Gastroesophageal sphincter (tissue), 3 donors: ENCODE measurements around the gene HSPBAP1.

ENCODE experiments used
- CTCF ChIP-seq, 4 experiments: fragments of 200-600 bp in 2 of 4; fragments of 450-650 bp in 2 of 4; sonication (generic) in 1 of 4; IDR thresholded peaks; one replicate each; pipeline ENCODE4 v1.5.1; 2017 to 2019; ENCODE audit warnings: antibody characterized with exemption in 4 of 4, mild to moderate bottlenecking in 2 of 4, moderate library complexity in 2 of 4
- POLR2A ChIP-seq, 2 donors: fragments of 450-650 bp; IDR thresholded peaks; one replicate each; pipeline ENCODE4 v1.6.1; 2017; ENCODE audit warnings: antibody characterized with exemption in 2 of 2, mild to moderate bottlenecking in 2 of 2, moderate library complexity in 1 of 2
- POLR2AphosphoS5 ChIP-seq: sonication (generic); formaldehyde crosslinking; IDR thresholded peaks from one replicate; pipeline ENCODE4 v1.6.1; 2017; ENCODE audit warnings: antibody characterized with exemption

GRCh38 chr3:122835590-122835989, 42.0 kb upstream of the HSPBAP1 start:
- TF ChIP-seq CTCF (IDR thresholded peaks at IDR 0.05), result no peak
- TF ChIP-seq POLR2A (IDR thresholded peaks at IDR 0.05), result no peak
- TF ChIP-seq POLR2AphosphoS5, result no peak
